Sciatic nerve (tissue), 2 donors: ENCODE data around the gene QKI. TPM values are rescaled to one million over a fixed set of nuclear protein-coding genes. Genes with fewer than 3 reads are reported as not detected.
"Not testable (repeated sequence)": the region's sequence is repeated elsewhere in the genome, so short reads cannot be mapped to it uniquely, and the experiment has no call there.

ENCODE experiments used
- ATAC-seq: fragments of 200-7000 bp; cut with Tn5 transposase; one replicate; pipeline ENCODE4 v1.9.1; 2020; ENCODE audit warnings: mild to moderate bottlenecking, moderate library complexity
- DNase-seq: peaks from one replicate; pipeline ENCODE4 v3.0.0-alpha.2; 2020; ENCODE audit warnings: low spot score
- intact Hi-C: fragments of 100-400 bp; cut with DNase I; formaldehyde crosslinking; loops from one replicate; pipeline ENCODE4 v1.14.2; 2022
- total RNA-seq: library from RNA; stranded (reverse); fragmentation: NEBNext Ultra II Directional; extraction: Animal tissue kit (Norgen Biotek cat#: 25700); gene quantifications from one replicate; pipeline ENCODE4 v1.2.1, GENCODE V29; 2021
- donor health status: DM: no; HTN: no; CAD: no.
- donor health status: DM: no; HTN: no; CAD: no.

The QKI gene
- total RNA-seq, 1 donor from 2014 or later, result 755 TPM

DNA sequence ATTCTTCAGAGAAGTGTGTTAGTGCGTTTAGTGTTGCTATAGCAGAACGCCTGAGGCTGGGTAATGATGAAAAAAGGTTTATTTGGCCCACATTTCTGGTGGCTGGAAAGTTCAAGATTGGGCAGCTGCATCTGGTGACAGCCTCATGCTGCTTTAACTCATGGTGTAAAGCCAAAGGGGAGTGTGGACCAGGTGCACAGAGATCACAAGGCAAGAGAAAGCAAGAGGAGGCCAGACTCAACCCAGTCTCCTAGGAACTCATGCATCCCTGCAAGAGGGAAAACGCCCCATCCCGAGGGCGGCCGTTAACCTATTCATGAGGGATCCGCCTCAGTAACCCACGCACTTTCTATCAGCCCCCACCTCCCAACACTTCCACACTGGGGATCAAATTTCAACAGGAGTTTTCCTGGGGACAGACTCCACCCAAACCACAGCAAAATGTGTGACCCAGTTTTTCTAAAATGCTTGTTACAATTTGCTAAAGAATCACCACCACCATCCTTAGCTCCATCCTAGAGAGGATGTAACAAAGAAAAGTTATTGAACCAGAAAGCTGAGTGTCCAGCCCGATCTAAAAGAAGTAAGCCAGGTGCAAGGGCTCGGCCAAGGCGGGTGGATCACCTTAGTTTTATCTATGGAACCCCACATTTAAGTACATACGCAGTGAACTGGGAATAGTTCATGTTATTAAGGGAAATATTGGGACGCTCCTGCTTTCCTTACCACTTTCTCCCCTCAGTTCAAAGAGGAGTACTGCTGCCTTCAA is 164.8 kb downstream of the QKI start:
- DNase-seq (peak; percentile 71), ATAC-seq (peak; percentile 69)
- intact Hi-C loops, result no loop called here

DNA sequence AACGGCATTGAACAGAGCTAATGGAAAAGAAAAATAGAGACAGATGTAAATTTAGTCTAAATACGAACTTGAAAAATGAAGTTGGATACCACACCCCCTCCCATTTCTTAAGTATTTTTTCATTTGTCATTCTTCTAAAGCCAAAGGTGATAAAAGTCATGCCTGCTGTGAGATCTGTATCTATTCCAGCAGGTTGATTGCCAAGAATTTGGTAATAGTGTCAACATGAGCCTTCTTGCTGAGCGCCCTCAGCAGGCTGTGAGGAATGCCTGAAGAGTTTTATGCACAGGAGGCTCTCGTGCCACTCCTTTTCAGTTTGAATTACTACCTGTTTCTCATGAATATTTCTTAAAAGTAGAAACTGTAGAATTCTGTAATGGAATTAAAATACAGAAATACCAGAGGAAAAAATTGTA is 165.4 kb downstream of the QKI start:
- ATAC-seq (peak; percentile 72), DNase-seq (no peak)
- intact Hi-C loops, result no loop called here

DNA sequence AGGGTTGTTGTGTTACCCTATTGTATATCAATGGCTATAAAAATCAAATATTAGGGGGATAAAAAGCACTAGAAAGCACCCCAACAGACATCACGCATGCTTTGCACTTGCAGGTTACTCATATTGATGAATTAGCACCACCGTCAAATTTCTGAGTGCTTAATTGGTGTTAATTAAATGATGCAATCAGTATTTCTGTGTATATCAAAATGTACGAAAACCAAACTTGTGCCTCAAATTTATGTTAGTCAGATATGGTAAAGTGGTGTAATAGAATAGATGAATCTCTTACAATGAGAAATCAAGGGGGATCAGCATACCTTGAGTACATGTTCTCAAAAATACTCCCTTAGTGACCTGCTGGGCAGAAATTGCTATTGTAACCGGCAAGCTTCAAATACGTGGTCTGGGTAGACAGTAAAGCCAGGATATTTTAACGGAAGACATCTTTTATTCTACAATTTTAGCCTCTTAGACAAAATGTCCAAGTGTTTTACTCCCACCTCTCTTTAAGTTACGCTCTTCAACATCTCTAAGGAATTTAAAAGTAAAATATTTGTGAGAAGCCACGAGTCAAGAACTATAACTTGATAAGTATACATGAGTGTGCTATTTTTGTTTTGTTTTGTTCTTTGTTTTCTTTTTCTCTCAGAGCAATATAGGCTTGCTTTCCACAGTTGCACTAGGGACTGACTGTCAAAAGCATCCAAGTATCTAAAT is 166.0 kb downstream of the QKI start:
- no peak for DNase-seq
- ATAC-seq, result no peak
- intact Hi-C loops, result no loop called here

DNA sequence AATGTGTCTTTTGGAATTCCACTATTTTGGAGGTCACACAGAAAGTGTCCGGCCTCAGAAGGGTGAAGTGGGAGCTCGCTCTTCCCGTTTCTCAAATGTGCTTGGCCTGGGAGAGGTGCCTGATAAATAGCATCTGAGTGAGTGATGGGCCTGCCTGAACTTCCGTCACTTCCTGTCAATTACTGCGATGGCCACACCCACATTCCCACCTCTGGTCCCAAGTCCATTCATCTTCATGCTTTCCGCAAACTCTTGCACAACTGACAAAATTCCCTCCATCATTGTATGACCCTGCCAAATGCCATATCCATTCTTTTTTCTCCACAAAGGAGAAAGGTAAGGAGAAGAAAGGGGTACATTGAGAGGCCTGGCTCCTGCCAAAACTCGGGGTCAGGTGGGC is 169.0 kb downstream of the QKI start:
- DNase-seq (no peak), ATAC-seq (no peak)
- intact Hi-C loops, result no loop called here

DNA sequence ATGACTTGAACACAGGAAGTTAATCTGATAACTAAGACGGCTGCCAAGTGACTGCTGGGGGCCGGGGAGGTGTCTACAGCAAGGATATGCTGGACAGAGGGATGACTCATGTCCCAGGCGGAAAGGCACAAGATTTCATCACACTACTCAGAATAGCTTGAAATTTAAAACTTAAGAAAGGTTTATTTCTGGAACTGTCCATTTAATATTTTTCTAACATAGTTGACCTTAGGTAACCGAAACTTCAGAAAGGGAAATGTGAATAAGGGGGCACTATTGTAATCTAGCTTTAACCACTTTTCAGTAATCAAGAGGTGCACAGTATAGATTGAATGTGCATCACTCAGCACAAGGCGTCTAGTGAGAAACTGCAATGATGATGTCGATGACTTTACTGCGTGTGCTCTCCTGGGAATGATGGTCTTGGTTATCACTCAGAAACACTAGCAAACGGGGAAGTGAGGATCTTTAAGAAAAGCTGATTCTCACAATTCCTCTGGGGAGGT is 171.5 kb downstream of the QKI start:
- ATAC-seq (peak; percentile 91), DNase-seq (peak; percentile 78)
- intact Hi-C loops, result no loop called here

DNA sequence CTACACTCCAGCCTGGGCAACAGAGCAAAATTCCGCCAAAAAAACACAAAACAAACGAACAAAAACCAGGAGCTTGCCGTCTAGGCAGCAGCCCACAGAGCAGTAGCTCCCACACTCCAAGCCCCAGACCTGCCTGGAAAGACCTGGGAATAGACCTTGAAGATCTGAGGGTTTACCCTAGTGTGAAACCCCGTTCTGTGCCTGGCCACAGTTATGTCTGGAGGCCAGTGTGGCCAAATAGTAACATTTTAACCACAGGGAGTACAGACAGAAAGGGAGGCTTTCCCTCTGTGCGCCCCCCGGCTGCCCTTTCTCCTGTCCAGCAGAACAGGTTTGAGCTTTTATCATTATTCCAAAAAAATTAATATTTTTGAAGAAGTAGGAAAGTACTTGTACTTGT is 172.4 kb downstream of the QKI start:
- DNase-seq (no peak), ATAC-seq (no peak)
- intact Hi-C loops, result no loop called here

DNA sequence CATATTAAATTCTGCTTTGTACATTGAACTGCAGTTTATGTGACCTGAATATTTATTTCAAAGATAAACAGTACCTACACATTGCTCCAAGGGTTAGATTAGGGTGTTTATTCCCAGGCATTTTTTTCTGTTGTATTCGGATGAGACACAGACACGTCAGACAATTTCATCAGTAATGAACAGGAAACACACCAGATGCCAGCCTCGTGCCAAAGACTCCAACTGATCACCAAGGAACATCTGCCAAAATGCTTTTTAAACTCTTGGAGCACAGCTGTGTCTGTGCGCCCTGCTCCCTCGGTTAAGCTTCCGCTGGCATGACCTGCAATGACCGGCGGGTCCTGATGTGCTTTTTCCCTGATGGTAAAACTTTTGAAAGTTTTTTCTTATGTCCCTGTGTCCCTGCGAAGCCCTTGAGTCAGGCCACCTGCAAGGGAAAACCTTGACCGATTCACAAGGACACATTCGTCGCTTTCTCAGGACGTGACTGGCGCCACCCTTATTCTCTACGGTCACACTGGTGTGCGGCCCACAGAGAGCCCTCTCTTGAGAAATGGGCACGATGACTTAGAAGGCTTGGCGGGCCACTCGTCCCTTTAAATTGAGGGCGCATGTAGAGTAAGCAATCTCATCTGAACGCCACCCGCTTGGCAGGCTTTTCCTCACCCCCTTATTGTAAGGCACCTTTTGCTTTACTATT is 173.9 kb downstream of the QKI start:
- DNase-seq (no peak), ATAC-seq (no peak)
- intact Hi-C loops, result no loop called here

DNA sequence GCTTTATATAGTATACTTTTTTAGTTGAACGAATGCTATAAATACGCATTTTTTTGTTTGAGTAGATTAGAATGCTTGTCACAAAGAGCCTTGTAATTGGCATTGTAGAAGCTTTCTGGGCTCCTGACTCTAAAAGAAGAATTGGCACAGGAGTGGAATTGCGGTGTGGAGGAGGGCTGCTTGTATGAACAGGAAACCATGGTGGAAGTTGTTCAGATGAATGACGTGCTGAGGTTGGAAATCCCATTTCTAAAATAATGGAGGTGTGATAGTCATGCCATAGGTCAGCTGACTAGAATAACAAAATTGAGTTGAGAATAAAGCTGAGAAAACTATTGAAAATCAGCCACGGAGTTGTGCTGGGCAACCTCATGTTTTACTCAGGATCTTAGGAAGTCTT is 174.9 kb downstream of the QKI start:
- intact Hi-C loops, result no loop called here
- DNase-seq, result no peak
- no peak for ATAC-seq

DNA sequence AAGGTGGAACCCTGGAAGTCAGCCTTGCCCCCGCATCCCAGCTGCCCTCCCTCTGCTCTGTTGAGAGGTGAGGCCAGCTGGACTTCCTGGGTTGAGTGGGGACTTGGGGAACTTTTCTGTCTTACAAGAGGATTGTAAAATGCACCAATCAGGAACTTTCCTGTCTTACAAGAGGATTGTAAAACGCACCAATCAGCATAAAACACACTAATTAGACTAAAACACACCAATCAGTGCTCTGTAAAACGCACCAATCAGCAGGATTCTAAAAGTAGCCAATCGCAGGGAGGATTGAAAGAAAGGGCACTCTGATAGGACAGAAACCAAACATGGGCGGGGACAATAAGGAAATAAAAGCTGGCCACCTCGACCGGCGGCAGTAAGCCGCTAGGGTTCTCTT is 175.6 kb downstream of the QKI start:
- DNase-seq, result not testable (repeated sequence)

DNA sequence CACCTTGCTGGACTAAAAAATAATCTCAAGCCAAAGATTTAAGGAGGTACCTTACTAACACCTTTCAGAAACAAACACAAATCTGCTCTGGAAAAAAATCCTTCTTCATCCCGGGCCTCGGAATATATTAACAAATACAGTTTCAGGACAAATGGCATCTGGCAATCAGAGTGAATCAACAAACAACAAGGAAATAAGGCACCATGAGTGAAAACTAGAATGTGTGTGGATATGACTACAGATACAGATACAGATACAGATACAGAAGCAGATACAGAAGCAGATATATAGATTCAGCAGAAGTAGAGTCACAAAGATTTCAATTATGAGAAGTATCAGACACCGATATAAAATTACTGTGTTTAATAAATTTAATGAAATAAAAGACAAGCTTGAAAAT is 178.4 kb downstream of the QKI start:
- DNase-seq (no peak), ATAC-seq (no peak)
- intact Hi-C loops, result no loop called here

More for the DNA sequence above, 175.6 kb downstream of the QKI start:
- intact Hi-C loops, ATAC-seq: not testable (repeated sequence)

DNA sequence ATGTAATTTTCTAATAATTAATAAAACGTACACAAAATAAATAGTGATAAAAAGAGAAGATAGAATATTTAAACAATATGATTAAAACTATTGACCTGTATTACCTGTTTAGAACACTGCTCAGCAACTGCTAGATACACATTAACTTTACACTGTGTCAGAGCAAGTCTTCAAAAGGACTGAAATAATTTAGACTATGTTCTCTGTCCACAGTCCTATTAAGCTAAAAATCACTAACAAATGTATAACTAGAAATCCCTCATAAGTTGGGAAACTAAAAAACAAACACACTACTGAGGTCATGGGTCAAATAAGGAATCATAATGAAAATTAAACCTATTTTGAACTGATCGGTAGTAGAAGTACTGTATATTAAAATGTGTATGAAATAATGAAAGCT is 181.7 kb downstream of the QKI start:
- intact Hi-C loops, result no loop called here
- DNase-seq (no peak), ATAC-seq (no peak)

DNA sequence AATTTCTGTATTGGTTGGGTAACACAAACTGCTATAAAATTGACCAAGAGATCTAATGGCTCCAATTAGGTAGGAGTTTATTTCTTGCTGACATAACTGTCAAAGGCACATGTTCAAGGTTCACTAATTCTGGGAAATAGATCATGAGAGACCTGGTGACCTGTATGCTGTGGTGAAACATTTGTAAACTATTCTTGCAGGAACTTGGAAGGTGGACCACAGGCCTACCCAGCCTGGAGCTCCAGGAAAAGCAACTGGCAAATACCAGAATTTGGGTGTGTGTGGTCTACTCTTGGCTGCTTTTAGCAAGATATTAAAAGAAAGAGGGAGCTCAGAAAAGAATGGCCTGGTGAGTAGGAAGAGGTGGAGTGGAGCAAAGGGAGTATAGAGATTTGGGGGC is 184.6 kb downstream of the QKI start:
- intact Hi-C loops, result no loop called here
- peak; percentile 32 for ATAC-seq

DNA sequence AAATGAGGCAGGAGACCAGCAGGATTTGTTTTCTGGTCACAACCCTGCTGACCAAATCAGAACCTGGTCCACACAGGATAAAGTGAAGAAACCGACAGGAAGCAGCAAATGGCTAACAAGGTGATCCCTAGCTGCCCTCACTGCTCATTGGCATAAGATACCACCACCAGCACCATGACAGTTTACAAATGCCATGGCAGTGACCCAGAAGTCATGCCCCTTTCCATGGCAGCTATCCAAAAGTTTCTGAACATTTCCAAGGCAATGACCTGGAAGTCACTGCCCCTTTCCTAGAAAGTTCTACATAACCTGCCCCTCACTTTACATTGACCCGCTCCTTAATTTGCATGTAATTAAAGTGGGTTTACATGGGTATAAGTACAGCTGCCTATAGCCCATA is 185.2 kb downstream of the QKI start:
- DNase-seq (no peak), ATAC-seq (no peak)
- intact Hi-C loops, result no loop called here

More for the DNA sequence above, 184.6 kb downstream of the QKI start:
- no peak for DNase-seq

DNA sequence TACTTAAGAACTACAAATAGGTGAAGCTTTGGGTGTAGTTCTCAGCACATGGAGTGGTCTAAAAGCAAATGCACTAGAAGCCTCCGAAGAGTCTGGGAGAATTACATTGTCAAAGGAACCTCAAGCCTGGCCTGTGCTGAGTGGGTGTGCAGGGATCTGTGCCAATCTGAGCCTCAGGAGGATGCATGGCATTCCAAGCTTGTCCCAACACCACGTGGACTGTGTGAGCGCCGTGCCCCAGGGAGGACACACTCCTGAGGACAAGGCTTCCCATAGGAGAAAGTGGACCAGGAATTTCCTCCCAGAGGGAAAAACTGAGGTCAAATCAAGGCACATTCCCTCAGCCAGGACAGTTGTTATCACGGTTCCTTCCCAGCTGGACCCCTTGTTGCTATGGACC is 185.8 kb downstream of the QKI start:
- DNase-seq (no peak), ATAC-seq (no peak)
- intact Hi-C loops, result no loop called here

DNA sequence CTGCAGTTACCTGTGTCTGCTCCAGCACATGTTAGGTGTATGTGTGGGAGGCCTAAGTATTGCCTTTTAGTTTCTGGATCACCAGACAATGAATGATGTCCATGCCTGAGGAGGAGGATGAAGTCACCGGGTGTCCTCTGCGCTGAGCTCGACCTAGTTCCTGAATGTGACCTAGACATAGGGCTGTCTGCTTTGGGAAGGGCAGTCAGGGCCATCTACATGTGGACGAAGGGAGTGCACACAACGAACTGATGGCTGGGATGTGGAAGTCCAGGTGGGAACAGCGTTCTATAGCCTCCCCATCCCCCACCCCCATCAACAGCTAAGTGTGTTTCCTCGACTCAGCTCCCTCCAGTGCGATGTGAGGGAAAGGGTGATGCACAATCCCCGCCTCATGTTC is 186.3 kb downstream of the QKI start:
- ATAC-seq, result no peak

DNA sequence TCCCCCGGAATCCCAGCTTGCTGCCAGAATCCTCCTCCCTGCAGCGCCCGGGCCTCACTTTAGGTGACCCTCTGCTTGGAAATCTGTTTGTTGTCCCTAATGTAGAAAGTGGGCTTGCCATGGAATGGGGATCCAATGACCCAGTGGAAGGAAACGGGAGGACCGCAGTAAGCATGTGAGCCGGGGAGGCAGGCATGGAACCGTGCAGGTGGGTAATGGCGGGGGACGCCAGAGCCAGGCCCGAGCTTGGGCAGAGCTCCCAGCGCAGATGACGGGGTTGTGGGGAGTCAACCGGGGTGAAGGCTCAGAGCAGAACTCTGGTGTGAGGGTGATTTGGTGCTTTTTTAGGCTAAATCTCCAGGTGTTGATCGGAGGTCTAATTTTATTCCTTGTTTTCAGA is 188.3 kb downstream of the QKI start:
- intact Hi-C loops, result no loop called here
- ATAC-seq (no peak), DNase-seq (no peak)

More for the DNA sequence above, 186.3 kb downstream of the QKI start:
- DNase-seq, result no peak
- intact Hi-C loops, result no loop called here

DNA sequence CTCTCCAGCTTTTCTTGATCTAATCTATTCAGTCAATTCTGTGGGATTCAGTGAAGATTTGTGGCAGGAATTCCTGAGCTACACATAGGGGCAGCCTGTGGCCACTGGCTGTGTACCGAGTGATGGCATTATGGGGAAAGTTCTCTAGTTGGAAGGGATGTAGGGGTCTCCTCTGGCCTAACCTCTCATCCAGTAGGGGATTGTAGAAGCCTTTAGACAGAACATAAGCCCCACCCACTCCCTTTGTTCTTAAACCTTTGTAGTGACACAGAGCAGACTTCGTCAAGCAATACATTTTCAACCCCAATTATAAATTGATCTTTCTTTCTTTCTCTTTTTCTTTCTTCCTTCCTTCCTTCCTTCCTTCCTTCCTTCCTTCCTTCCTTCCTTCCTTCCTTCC is 188.9 kb downstream of the QKI start:
- intact Hi-C loops, result no loop called here
- ATAC-seq (no peak), DNase-seq (no peak)

DNA sequence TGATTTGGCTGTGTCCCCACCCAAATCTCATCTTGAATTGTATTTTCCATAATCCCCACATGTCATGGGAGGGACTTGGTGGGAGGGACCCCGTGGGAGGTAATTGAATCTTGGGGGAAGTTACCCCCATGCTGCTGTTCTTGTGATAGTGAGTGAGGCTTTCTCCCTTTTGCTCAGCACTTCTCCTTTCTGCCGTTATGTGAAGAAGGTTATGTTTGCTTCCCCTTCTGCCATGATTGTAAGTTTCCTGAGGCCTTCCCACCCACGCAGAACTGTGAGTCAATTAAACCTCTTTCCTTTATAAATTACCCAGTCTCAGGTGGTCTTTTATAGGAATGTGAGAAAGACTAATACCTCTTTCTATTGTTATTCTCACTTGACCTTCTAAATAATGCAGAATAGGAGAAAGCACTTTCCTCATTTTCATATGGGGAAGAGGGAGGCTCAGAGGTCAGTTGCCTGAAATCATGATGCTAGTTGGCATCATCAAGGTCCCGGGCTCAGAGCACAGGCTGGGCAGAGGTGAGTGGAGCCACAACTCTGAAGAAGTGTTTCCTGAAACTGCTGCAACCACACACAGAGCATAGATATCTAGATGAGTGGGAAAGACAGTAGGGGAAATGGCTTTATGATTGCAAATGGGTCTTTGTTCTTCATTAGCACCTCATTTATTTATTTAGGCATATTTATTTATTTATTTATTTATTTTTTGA is 191.0 kb downstream of the QKI start:
- ATAC-seq, result no peak
- intact Hi-C loops, result no loop called here
- no peak for DNase-seq

DNA sequence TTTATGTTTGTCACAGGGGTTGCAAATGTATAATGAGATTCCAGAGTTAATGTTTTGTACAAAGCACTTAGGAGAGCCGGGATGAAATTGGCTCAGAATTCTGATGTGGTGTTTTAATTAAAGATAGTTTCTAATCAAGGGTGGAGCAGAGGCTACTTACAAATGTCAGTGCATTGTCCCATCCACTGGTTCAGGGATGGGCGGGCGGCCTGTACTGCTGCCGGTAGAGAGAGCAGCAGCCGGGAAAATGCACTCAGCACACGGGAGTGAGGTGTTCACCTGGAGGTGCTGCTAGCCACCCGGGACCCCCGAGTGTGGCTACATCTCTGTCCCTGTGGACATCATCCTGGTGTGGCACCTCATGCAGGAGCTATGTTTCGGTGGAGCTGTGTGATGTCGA is 193.3 kb downstream of the QKI start:
- intact Hi-C loops, result no loop called here
- DNase-seq, result no peak
- no peak for ATAC-seq
